HG03432 (cell line): Measurements from ENCODE around the gene JAKMIP1.

Source experiments
- ATAC-seq: cut with Tn5 transposase; IDR thresholded peaks from one replicate; pipeline ENCODE4 v1.9.1; 2021; ENCODE audit warnings: mild to moderate bottlenecking, moderate library complexity; ENCODE audit not compliant: unreplicated experiment

Gene JAKMIP1

GRCh38 chr4:6200011-6200921 is at the start of gene JAKMIP1:
TSS of gene JAKMIP1 (minus strand) at chr4:6200549. CDS start at chr4:6112850, 87,699 bp downstream.
- ATAC-seq: peak; percentile 90

GRCh38 chr4:6248394-6248793 is 48.0 kb upstream of the JAKMIP1 start:
- no peak for ATAC-seq

DNA sequence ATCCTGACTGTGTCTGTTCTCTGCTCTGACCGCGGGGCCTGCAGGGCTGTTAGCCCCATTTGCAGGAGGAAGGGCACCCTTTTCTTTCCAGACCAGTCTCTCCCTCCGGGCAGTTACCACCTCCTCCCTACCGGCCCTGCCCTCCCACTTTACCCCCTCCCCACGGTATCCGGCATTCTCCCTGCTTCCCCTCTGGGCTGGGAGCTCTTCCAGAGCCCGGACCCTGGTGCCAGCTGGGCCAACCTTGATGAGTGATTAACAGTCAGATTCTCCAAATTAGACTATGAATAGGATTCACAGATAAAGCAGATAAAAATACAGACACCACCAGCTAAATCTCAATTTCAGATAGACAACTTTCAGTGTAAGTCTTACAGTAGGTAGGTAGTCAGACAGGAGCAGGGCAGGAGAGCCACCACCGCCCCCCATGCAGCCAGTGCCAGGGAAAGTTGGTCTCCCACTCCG is 45.9 kb upstream of the JAKMIP1 start:
- ATAC-seq: no peak

GRCh38 chr4:6245246-6246169 is 45.2 kb upstream of the JAKMIP1 start:
- no peak for ATAC-seq

GRCh38 chr4:6242271-6243029 is 42.1 kb upstream of the JAKMIP1 start:
- ATAC-seq: no peak

GRCh38 chr4:6241062-6241845 is 40.9 kb upstream of the JAKMIP1 start:
- ATAC-seq: no peak

DNA sequence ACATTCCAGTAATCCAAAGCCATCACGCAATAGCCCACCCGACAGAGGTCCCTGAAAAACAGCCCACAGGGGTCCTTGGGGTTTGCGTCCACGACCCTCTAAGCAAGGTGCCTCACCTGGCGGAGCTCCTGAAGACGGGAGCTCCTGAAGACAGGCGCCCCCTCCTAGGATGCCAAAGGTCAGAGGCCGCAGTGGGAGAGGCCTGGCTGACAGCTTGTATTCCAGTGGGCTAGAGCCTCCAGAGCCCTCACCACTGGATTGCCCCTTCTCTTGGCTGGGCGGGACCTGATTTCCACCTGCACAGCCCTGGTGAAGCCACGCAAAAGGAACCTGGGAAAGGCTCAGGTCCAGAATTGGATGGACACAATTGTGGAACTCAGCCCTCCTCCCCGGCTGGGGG is 39.6 kb upstream of the JAKMIP1 start:
- no peak for ATAC-seq

GRCh38 chr4:6239486-6239885 is 39.1 kb upstream of the JAKMIP1 start:
- ATAC-seq: no peak

DNA sequence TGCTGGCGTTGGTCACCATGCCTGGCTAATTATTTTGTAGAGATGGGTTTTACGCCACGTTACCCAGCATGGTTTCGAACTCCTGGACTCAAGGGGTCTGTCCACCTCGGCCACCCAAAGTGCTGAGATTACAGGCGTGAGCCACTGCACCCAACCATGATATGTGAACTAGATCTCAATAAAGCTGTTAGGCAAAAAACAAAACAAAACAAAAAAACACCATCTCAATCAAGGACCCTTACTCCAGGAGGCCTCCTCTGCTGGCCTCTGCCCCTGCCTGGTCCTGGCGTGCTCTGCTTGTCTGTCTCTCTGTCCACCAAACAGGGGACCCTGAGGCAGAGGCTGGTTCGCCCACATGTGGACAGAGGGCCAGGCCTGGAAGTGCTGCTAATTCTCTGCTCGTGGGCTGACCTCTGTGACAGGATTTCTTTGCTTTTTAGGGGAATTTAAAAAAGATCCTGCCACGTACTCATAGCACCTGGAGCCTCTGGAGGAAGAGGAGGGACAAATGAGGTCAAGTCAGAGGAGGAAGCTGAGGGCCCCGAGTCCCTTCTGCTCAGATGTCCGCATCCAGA is 36.6 kb upstream of the JAKMIP1 start:
- no peak for ATAC-seq

DNA sequence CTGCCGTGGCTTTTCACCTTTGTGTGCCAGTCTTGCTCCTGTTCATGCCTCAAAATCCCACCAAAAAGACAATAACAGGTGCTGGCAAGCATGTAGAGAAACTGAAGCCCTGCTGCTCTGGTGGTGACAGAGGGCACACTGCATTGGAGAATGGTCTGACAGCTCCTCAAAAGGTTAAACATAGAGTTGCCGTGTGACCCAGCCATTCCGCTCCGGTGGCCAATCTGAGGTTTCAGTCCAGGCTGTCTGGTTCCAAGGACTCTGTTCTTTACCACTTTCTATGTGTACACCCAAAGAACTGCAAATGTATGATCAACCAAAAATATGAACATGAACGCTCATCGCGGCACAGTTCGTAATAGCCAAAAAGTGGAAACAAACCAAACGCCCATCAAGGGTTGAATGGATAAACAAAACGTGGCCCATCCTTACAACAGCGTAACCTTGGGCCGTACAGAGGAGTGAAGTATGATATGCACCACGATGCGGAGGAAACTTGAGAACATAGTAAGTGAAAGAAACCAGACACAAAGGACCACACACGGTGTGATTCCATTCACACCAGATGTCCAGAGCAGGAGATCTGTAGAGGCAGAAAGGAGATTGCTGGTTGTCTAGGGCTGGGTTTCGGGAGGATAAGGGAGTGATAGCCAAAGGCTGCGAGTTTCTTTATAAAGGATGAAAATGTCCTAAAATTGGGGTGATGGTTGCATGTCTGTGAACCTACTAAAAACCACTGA is 35.7 kb upstream of the JAKMIP1 start:
- no peak for ATAC-seq

DNA sequence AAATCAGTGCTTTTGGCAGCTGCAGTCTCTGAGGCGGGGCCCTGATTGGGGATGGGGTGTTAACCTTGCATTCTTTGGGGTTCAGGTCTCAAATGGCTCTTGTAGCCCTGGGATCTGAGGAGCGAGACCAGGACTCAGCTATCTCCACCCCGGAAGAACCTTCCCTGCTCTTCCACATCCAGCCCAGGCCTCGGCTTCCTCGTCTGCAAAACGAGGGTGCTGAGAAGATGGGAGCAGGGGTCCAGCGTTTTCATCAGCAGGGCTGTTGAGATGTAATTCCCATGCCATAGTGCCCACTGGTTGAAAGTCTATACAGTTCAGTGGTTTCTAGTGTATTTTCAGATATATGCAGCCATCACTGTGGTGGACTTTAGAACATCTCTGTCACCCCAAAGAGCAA is 34.7 kb upstream of the JAKMIP1 start:
- ATAC-seq: no peak

- ATAC-seq: no peak
Measured at GRCh38 chr4:6233929-6234328, 33.6 kb upstream of the JAKMIP1 start.

GRCh38 chr4:6232836-6233785 is 32.8 kb upstream of the JAKMIP1 start:
- ATAC-seq: no peak

- no peak for ATAC-seq
Measured at GRCh38 chr4:6231663-6232165, 31.4 kb upstream of the JAKMIP1 start.

GRCh38 chr4:6230827-6231662 is 30.7 kb upstream of the JAKMIP1 start:
- ATAC-seq: no peak

- no peak for ATAC-seq
Measured at GRCh38 chr4:6230502-6230785, 30.1 kb upstream of the JAKMIP1 start.
